ENCODE data around the gene PIANP. TPM values are rescaled to one million over a fixed set of nuclear protein-coding genes. Genes with fewer than 3 reads are reported as not detected.

The PIANP gene
- total RNA-seq, 1 experiment from 2014 or later, result 0.13 TPM

DNA sequence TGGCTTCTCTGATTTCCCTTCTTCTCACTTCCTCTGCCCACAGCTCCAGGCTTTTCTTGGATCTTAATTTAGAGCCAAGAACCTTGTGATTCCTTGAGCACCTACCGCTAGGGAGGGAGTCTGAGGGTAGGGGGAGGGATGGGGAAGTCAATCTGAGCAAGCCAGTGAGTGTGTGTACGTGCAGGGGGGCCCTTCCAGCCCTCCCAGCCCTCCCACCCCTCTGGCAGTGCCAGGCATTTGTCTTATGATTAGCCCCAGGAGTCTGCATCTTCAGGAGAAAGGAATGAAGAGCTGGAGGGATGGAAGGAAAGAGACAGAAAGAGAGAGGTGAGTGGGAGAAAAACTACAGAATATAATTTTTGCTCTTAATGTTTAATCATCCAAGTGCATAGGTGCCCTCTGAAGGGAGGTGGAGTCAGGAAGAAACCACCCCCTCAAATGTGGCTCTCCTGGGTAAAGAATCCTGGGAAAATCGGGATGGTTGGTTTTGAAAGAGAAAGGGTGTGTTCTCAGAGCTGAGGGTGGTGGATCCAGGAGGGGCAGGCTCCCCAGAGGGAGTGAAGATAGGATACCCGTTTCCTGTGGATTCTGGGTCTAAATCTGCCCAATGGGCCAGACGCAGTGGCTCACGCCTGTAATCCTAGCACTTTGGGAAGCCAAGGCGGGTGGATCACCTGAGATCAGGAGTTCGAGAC, 2.1 kb downstream of the PIANP start:
- Histone ChIP-seq H3K9me3 (ENCODE audit: control insufficient read depth, insufficient read depth, low read depth, low read length) (no peaks in the 10 kb centered on the region), H3K27ac (ENCODE audit: low read length) (no peak overlapping the region), H3K4me1 (ENCODE audit: control insufficient read depth, insufficient read depth, low read length) (no peaks in the 10 kb centered on the region), H3K4me3 (ENCODE audit: low read depth in 2 of 2, low read length in 2 of 2) (no peak overlapping the region), H3K36me3 (ENCODE audit: control insufficient read depth, insufficient read depth, low read length) (no peaks in the 10 kb centered on the region), H3K27me3 (ENCODE audit: control insufficient read depth, insufficient read depth, low read length) (peaks cover 11% of the 10 kb centered on the region)
- ATAC-seq (no peak), DNase-seq (ENCODE audit: low read depth, low spot score) (no peak)
- intact Hi-C loops (cut with micrococcal nuclease; ENCODE audit: unreplicated experiment), result loop anchor here (2.0 kb wide), 1 partner anchor 82 kb away; no protein-coding TSS in a partner anchor
- in situ Hi-C loops (cut with HindIII; ENCODE audit: low pct_unique_long_range_greater_than_20kb, low sequenced_read_pairs), result no loop called here
- TF ChIP-seq POLR2AphosphoS5 (IDR thresholded peaks at IDR 0.05; ENCODE audit: low read depth, low read length), result no peak
- no peak for TF ChIP-seq TCF7L2 (IDR thresholded peaks at IDR 0.05; ENCODE audit: low read depth, low read length)
- no peak for TF ChIP-seq SIN3A (IDR thresholded peaks at IDR 0.05; ENCODE audit: borderline replicate concordance, insufficient read depth, low read depth, low read length)
- TF ChIP-seq REST (IDR thresholded peaks at IDR 0.05; ENCODE audit: insufficient read depth in 1 of 2, low read depth in 2 of 2, low read length in 1 of 2), result no peak
- no peak for TF ChIP-seq CTCF (IDR thresholded peaks at IDR 0.05)
- BruUV-seq (replicated peaks), result no TSS peak
- ChIA-PET POLR2A (no interaction called here), CTCF (interaction anchor here (0.6 kb wide), 1 partner anchor 159 kb away, joined by 3 read pairs; no protein-coding TSS in a partner anchor)

DNA sequence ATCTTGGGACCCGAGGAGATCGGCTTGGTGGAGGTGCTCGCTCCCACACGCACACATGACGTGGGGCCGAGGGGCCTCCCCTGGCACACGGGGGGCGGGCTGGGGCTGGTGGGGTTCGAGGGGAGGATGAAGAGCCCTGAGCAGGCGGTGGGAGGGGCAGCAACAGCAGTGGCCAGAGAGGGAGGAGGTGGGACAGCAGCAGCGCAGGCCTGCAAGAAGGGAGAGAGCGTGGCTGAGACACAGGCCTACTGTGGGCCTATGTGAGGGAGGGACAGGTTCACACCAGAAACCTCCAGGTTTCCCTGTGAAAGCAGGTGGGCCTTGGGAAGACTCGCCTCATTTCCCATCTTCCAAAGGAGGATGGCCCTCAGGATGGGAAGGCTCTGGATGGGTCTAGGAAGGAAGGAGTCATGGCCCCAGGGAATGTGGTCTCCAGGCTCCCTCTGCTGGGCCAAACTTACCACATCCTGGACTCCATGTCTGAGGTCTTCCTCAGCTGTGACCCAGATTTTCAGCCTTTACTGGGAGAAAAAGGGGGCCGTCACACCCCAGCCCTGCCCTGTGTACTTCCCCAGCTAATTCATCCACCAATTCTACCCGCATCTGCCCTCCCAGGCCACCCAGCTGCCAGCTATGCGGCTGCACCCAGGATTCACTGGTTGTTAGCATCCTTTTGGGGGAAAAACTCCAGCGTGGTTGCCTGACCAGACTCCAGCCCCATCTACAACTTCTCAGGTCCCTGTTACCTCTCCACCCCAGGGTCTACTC, 2.8 kb downstream of the PIANP start:
- no peak overlapping the region for H3K4me3 ChIP-seq (ENCODE audit: low read depth in 2 of 2, low read length in 2 of 2)
- ATAC-seq, result peak; percentile 88
- CTCF ChIA-PET, result no interaction called here

More for the DNA sequence above, 2.8 kb downstream of the PIANP start:
- POLR2A ChIA-PET, result no interaction called here
- in situ Hi-C loops (cut with HindIII; ENCODE audit: low pct_unique_long_range_greater_than_20kb, low sequenced_read_pairs), result no loop called here
- no peak for DNase-seq (ENCODE audit: low read depth, low spot score)
- no peaks in the 10 kb centered on the region for H3K4me1 ChIP-seq (ENCODE audit: control insufficient read depth, insufficient read depth, low read length)
- intact Hi-C loops (cut with micrococcal nuclease; ENCODE audit: unreplicated experiment), result loop anchor here (2.0 kb wide), 1 partner anchor 81 kb away; no protein-coding TSS in a partner anchor
- TF ChIP-seq CTCF (IDR thresholded peaks at IDR 0.05) (peak; percentile 80), SIN3A (IDR thresholded peaks at IDR 0.05; ENCODE audit: borderline replicate concordance, insufficient read depth, low read depth, low read length) (no peak)
- no TSS peak for BruUV-seq (replicated peaks)
- no peaks in the 10 kb centered on the region for H3K9me3 ChIP-seq (ENCODE audit: control insufficient read depth, insufficient read depth, low read depth, low read length)
- H3K27ac ChIP-seq (ENCODE audit: low read length), result no peak overlapping the region
- H3K36me3 ChIP-seq (ENCODE audit: control insufficient read depth, insufficient read depth, low read length), result no peaks in the 10 kb centered on the region
- H3K27me3 ChIP-seq (ENCODE audit: control insufficient read depth, insufficient read depth, low read length), result peaks cover 11% of the 10 kb centered on the region

All from Panc1 (cell line).